HUES6 (cell line): ENCODE results near the gene TRAPPC2B.
"Not testable (repeated sequence)": the region's sequence is repeated elsewhere in the genome, so short reads cannot be mapped to it uniquely, and the experiment has no call there.

Source experiments
- H3K27ac ChIP-seq: 2 replicates; pipeline ENCODE4 v1.7.0; 2013; ENCODE audit warnings: low read depth, mild to moderate bottlenecking, low read length, inconsistent platforms
- H3K27me3 ChIP-seq: 2 replicates; pipeline ENCODE4 v1.6.1; 2013; ENCODE audit warnings: low read length; ENCODE audit not compliant: control insufficient read depth, insufficient read depth
- H3K36me3 ChIP-seq: 2 replicates; pipeline ENCODE4 v1.6.1; 2013; ENCODE audit warnings: low read length; ENCODE audit not compliant: control insufficient read depth, insufficient read depth
- H3K4me1 ChIP-seq: 2 replicates; pipeline ENCODE4 v1.6.1; 2013; ENCODE audit warnings: low read length; ENCODE audit not compliant: control insufficient read depth, insufficient read depth
- H3K4me3 ChIP-seq: 2 replicates; pipeline ENCODE4 v1.5.1; 2013; ENCODE audit warnings: low read depth, low read length
- H3K9ac ChIP-seq: one replicate; pipeline ENCODE4 v1.6.1; 2013; ENCODE audit warnings: mild to moderate bottlenecking, low read length
- H3K9me3 ChIP-seq: 2 replicates; pipeline ENCODE4 v1.6.1; 2013; ENCODE audit warnings: low read depth, low read length; ENCODE audit not compliant: control insufficient read depth, insufficient read depth

TRAPPC2B gene

GRCh38 chr19:57374179-57374578 lies 10.8 kb downstream of the TRAPPC2B start:
- H3K27ac ChIP-seq: no peak overlapping the region
- H3K36me3 ChIP-seq: peaks cover 39% of the 10 kb centered on the region
- peaks cover 39% of the 10 kb centered on the region for H3K9me3 ChIP-seq
- H3K27me3 ChIP-seq: no peaks in the 10 kb centered on the region
- H3K9ac ChIP-seq: no peak overlapping the region
- H3K4me3 ChIP-seq: no peak overlapping the region
- no peaks in the 10 kb centered on the region for H3K4me1 ChIP-seq

- H3K36me3 ChIP-seq: peaks cover 39% of the 10 kb centered on the region
- H3K4me1 ChIP-seq, H3K4me3 ChIP-seq, H3K27me3 ChIP-seq, H3K9ac ChIP-seq, H3K27ac ChIP-seq: not testable (repeated sequence)
- H3K9me3 ChIP-seq: peaks cover 39% of the 10 kb centered on the region
Observed at GRCh38 chr19:57374647-57375046, 11.3 kb downstream of the TRAPPC2B start.

- H3K4me1 ChIP-seq: no peaks in the 10 kb centered on the region
Observed at GRCh38 chr19:57376151-57376550, 12.8 kb downstream of the TRAPPC2B start.

GRCh38 chr19:57377498-57378146 lies 14.3 kb downstream of the TRAPPC2B start:
- H3K27me3 ChIP-seq: no peaks in the 10 kb centered on the region
- no peaks in the 10 kb centered on the region for H3K4me1 ChIP-seq
- peaks cover 32% of the 10 kb centered on the region for H3K36me3 ChIP-seq
- peaks cover 38% of the 10 kb centered on the region for H3K9me3 ChIP-seq
- H3K27ac ChIP-seq: no peak overlapping the region
- no peak overlapping the region for H3K9ac ChIP-seq
- no peak overlapping the region for H3K4me3 ChIP-seq

More at GRCh38 chr19:57376151-57376550, 12.8 kb downstream of the TRAPPC2B start:
- Histone ChIP-seq H3K9ac (no peak overlapping the region), H3K36me3 (peaks cover 39% of the 10 kb centered on the region), H3K4me3 (no peak overlapping the region), H3K9me3 (peaks cover 39% of the 10 kb centered on the region), H3K27ac (no peak overlapping the region), H3K27me3 (no peaks in the 10 kb centered on the region)

GRCh38 chr19:57380923-57381322 lies 17.6 kb downstream of the TRAPPC2B start:
- H3K9me3 ChIP-seq: peaks cover 18% of the 10 kb centered on the region

GRCh38 chr19:57382806-57383488 lies 19.6 kb downstream of the TRAPPC2B start:
- no peak overlapping the region for H3K4me3 ChIP-seq
- no peaks in the 10 kb centered on the region for H3K4me1 ChIP-seq
- H3K9me3 ChIP-seq: peaks cover 5% of the 10 kb centered on the region; the same call in 1 of the 2 replicates
- no peak overlapping the region for H3K9ac ChIP-seq
- no peaks in the 10 kb centered on the region for H3K27me3 ChIP-seq
- H3K36me3 ChIP-seq: peaks cover 6% of the 10 kb centered on the region
- H3K27ac ChIP-seq: no peak overlapping the region

More at GRCh38 chr19:57380923-57381322, 17.6 kb downstream of the TRAPPC2B start:
- Histone ChIP-seq H3K9ac (no peak overlapping the region), H3K4me1 (no peaks in the 10 kb centered on the region), H3K27me3 (no peaks in the 10 kb centered on the region), H3K27ac (no peak overlapping the region), H3K36me3 (peaks cover 19% of the 10 kb centered on the region), H3K4me3 (no peak overlapping the region)

- Histone ChIP-seq H3K9ac (peak overlapping the region; percentile 28), H3K27ac (peak overlapping the region; percentile 18; the same call in 1 of the 2 replicates), H3K4me3 (peak overlapping the region; percentile 55), H3K27me3 (no peaks in the 10 kb centered on the region), H3K9me3 (no peaks in the 10 kb centered on the region), H3K4me1 (peaks cover 3% of the 10 kb centered on the region; the same call in 1 of the 2 replicates), H3K36me3 (0 out of 2 replicates have a peak, but pooled peaks cover 4% of the 10 kb centered on the region)
Observed at GRCh38 chr19:57389194-57389729, 25.9 kb downstream of the TRAPPC2B start.

GRCh38 chr19:57389730-57390598 lies 26.6 kb downstream of the TRAPPC2B start, which contains the start of gene ZNF548:
TSS of gene ZNF548 (plus strand) at chr19:57389854. CDS start at chr19:57390100, 246 bp downstream.
- Histone ChIP-seq H3K9ac (peak within 1 kb of the TSS; percentile 82), H3K4me1 (peaks cover 3% of the 10 kb centered on the region; the same call in 1 of the 2 replicates), H3K36me3 (0 out of 2 replicates have a peak, but pooled peaks cover 4% of the 10 kb centered on the region), H3K9me3 (no peaks in the 10 kb centered on the region), H3K27me3 (no peaks in the 10 kb centered on the region), H3K4me3 (peak within 1 kb of the TSS; percentile 82), H3K27ac (peak within 1 kb of the TSS; percentile 18; the same call in 1 of the 2 replicates)

- H3K27me3 ChIP-seq: no peaks in the 10 kb centered on the region
- H3K9me3 ChIP-seq: no peaks in the 10 kb centered on the region
- no peak overlapping the region for H3K9ac ChIP-seq
- H3K27ac ChIP-seq: no peak overlapping the region
- H3K4me1 ChIP-seq: no peaks in the 10 kb centered on the region
- no peak overlapping the region for H3K4me3 ChIP-seq
- H3K36me3 ChIP-seq: peaks cover 40% of the 10 kb centered on the region
Observed at GRCh38 chr19:57395710-57396109, 32.4 kb downstream of the TRAPPC2B start.

- H3K9ac ChIP-seq: no peak overlapping the region
- no peak overlapping the region for H3K4me3 ChIP-seq
- H3K9me3 ChIP-seq: peaks cover 4% of the 10 kb centered on the region; the same call in 1 of the 2 replicates
- no peaks in the 10 kb centered on the region for H3K4me1 ChIP-seq
- H3K27me3 ChIP-seq: no peaks in the 10 kb centered on the region
- peaks cover 40% of the 10 kb centered on the region for H3K36me3 ChIP-seq
- no peak overlapping the region for H3K27ac ChIP-seq
Observed at GRCh38 chr19:57398868-57399267, 35.5 kb downstream of the TRAPPC2B start.
